H1 (cell line): Measurements from ENCODE around the gene LPXN. TPM values are rescaled to one million over a fixed set of nuclear protein-coding genes. Genes with fewer than 3 reads are reported as not detected.
A peak's percentile ranks its signal among the peaks of the same experiment; 100 is the strongest.

Experiments used
- CTCF ChIA-PET: fragments of 300-600 bp; sonication (Branson Sonifier 250); formaldehyde crosslinking; loops from one replicate; lab custom pipeline; 2021; ENCODE audit not compliant: partially characterized antibody; lab: Charles Lee
- POLR2A ChIA-PET: fragments of 300-600 bp; sonication (Branson Sonifier 250); formaldehyde crosslinking; loops from one replicate; lab custom pipeline; 2021; ENCODE audit warnings: inconsistent platforms; ENCODE audit not compliant: partially characterized antibody; lab: Charles Lee
- DNase-seq, 2 experiments: peaks; one replicate each; pipeline versions ENCODE4 v3.0.0 to v3.0.0-alpha.2; 2010 to 2022; ENCODE audit warnings: low spot score in 2 of 2, low read depth in 1 of 2, mixed read lengths in 1 of 2
- FAIRE-seq: peaks from 2 replicates; lab custom pipeline; 2011; peaks lifted over from hg19 to GRCh38; lab: Jason Lieb, UNC
- H2AFZ ChIP-seq: 2 replicates; pipeline ENCODE4 v1.8.1; 2012; ENCODE audit warnings: low read length, inconsistent platforms
- H2AK5ac ChIP-seq: 2 replicates; pipeline ENCODE4 v1.6.1; 2013; ENCODE audit warnings: low read depth, low read length
- H2BK120ac ChIP-seq: replicated peaks from 2 replicates; pipeline ENCODE3; 2013; ENCODE audit warnings: low read depth, low read length, inconsistent platforms
- H2BK12ac ChIP-seq: 2 replicates; pipeline ENCODE4 v1.6.1; 2013; ENCODE audit warnings: low read depth, low read length
- H2BK15ac ChIP-seq: 2 replicates; pipeline ENCODE4 v1.6.1; 2013; ENCODE audit warnings: low read length
- H2BK20ac ChIP-seq: 2 replicates; pipeline ENCODE4 v1.6.1; 2013; ENCODE audit warnings: low read length
- H2BK5ac ChIP-seq: 2 replicates; pipeline ENCODE4 v1.6.1; 2013; ENCODE audit warnings: low read depth, low read length
- H3K14ac ChIP-seq: 2 replicates; pipeline ENCODE4 v1.6.1; 2013; ENCODE audit warnings: inconsistent platforms; ENCODE audit not compliant: insufficient read length
- H3K18ac ChIP-seq: 2 replicates; pipeline ENCODE4 v1.6.1; 2013; ENCODE audit warnings: low read length; ENCODE audit errors: extremely low read depth
- H3K23ac ChIP-seq: 2 replicates; pipeline ENCODE4 v1.6.1; 2013; ENCODE audit warnings: inconsistent platforms; ENCODE audit not compliant: insufficient read length
- H3K23me2 ChIP-seq: 2 replicates; pipeline ENCODE4 v1.6.1; 2013; ENCODE audit warnings: low read depth, low read length
- H3K27ac ChIP-seq: 2 replicates; pipeline ENCODE4 v1.6.1; 2011; ENCODE audit warnings: low read depth, low read length, inconsistent platforms
- H3K27me3 ChIP-seq, 4 experiments: replicated peaks in 1 of 4; 1 replicate in 1 of 4; 2 replicates in 3 of 4; pipeline versions ENCODE4 v1.6.1 to v1.8.1; 2011 to 2013; ENCODE audit warnings: low read length in 3 of 4, mild to moderate bottlenecking in 3 of 4, inconsistent platforms in 2 of 4, mixed read lengths in 2 of 4, moderate library complexity in 1 of 4; ENCODE audit not compliant: control insufficient read depth in 3 of 4, insufficient read depth in 3 of 4; ENCODE audit errors: extremely low read depth in 1 of 4
- H3K36me3 ChIP-seq, 4 experiments: 2 replicates each; pipeline versions ENCODE4 v1.6.1 to v1.8.1; 2011 to 2013; ENCODE audit warnings: mild to moderate bottlenecking in 4 of 4, low read length in 3 of 4, moderate library complexity in 2 of 4, control low read depth in 1 of 4, inconsistent platforms in 1 of 4; ENCODE audit not compliant: insufficient read depth in 4 of 4, control insufficient read depth in 2 of 4
- H3K4ac ChIP-seq: replicated peaks from 2 replicates; pipeline ENCODE3; 2013; ENCODE audit warnings: low read length, low read depth, mixed read lengths, inconsistent platforms; ENCODE audit not compliant: insufficient read length
- H3K4me1 ChIP-seq, 4 experiments: replicated peaks in 1 of 4; 1 replicate in 1 of 4; 2 replicates in 3 of 4; pipeline versions ENCODE4 v1.6.1 to v1.8.1; 2011 to 2013; ENCODE audit warnings: low read length in 3 of 4, inconsistent platforms in 2 of 4, mixed read lengths in 1 of 4; ENCODE audit not compliant: insufficient read depth in 4 of 4, control insufficient read depth in 3 of 4
- H3K4me2 ChIP-seq, 2 experiments: 2 replicates each; pipeline versions ENCODE4 v1.6.1 to v1.8.1; 2011 to 2013; ENCODE audit warnings: low read depth in 2 of 2, low read length in 2 of 2, control low read depth in 1 of 2, inconsistent platforms in 1 of 2, mild to moderate bottlenecking in 1 of 2; ENCODE audit not compliant: insufficient read depth in 1 of 2
- H3K4me3 ChIP-seq, 4 experiments: fragments of 200-600, 300-600 bp in 1 of 4; sonication (generic), shearing (Covaris generic), sonication (Bioruptor Twin) in 1 of 4; 2 replicates each; pipeline versions ENCODE4 v1.5.1 to v1.8.1; 2011 to 2016; ENCODE audit warnings: low read length in 4 of 4, low read depth in 3 of 4, control low read depth in 2 of 4, inconsistent platforms in 2 of 4, mild to moderate bottlenecking in 2 of 4, mixed read lengths in 1 of 4, moderate library complexity in 1 of 4; ENCODE audit not compliant: insufficient read depth in 2 of 4; ENCODE audit errors: extremely low read depth in 1 of 4
- H3K56ac ChIP-seq: replicated peaks from 2 replicates; pipeline ENCODE3; 2013; ENCODE audit warnings: low read depth, mild to moderate bottlenecking, mixed read lengths, low read length, inconsistent platforms; ENCODE audit not compliant: insufficient read length
- H3K79me1 ChIP-seq: 2 replicates; pipeline ENCODE4 v1.6.1; 2013; ENCODE audit warnings: low read depth, low read length, control low read depth
- H3K79me2 ChIP-seq, 2 experiments: 2 replicates each; pipeline versions ENCODE4 v1.6.1 to v1.8.1; 2012 to 2013; ENCODE audit warnings: low read length in 2 of 2, mild to moderate bottlenecking in 2 of 2, inconsistent platforms in 1 of 2; ENCODE audit not compliant: insufficient read depth in 2 of 2, control insufficient read depth in 1 of 2
- H3K9ac ChIP-seq, 4 experiments: replicated peaks in 1 of 4; 1 replicate in 1 of 4; 2 replicates in 3 of 4; pipeline versions ENCODE4 v1.6.1 to v1.8.1; 2011 to 2013; ENCODE audit warnings: low read depth in 3 of 4, low read length in 3 of 4, control low read depth in 2 of 4, mild to moderate bottlenecking in 2 of 4, moderate library complexity in 2 of 4, inconsistent platforms in 1 of 4; ENCODE audit errors: extremely low read depth in 1 of 4
- H3K9me3 ChIP-seq, 2 experiments: 2 replicates each; pipeline versions ENCODE4 v1.6.1 to v1.8.1; 2012 to 2013; ENCODE audit warnings: mild to moderate bottlenecking in 2 of 2, moderate library complexity in 2 of 2, control low read depth in 1 of 2, inconsistent platforms in 1 of 2, low read depth in 1 of 2, low read length in 1 of 2, mixed read lengths in 1 of 2; ENCODE audit not compliant: insufficient read depth in 2 of 2
- H4K20me1 ChIP-seq, 2 experiments: replicated peaks in 1 of 2; 2 replicates each; pipeline versions ENCODE3 to v1.8.1; 2011 to 2013; ENCODE audit warnings: inconsistent platforms in 2 of 2, low read length in 2 of 2, mild to moderate bottlenecking in 1 of 2; ENCODE audit not compliant: insufficient read depth in 2 of 2, control insufficient read depth in 1 of 2
- H4K5ac ChIP-seq: 2 replicates; pipeline ENCODE4 v1.6.1; 2013; ENCODE audit warnings: low read length, low read depth, mixed read lengths, inconsistent platforms; ENCODE audit not compliant: insufficient read length
- H4K8ac ChIP-seq: 2 replicates; pipeline ENCODE4 v1.8.0; 2013; ENCODE audit warnings: mild to moderate bottlenecking, moderate library complexity, low read length, inconsistent platforms; ENCODE audit not compliant: insufficient read depth; ENCODE audit errors: extremely low read depth
- H4K91ac ChIP-seq: replicated peaks from 2 replicates; pipeline ENCODE3; 2013; ENCODE audit warnings: low read length, mixed read lengths, inconsistent platforms; ENCODE audit not compliant: insufficient read length
- RAD21 ChIP-seq, 2 experiments: IDR thresholded peaks in 1 of 2; conservative IDR thresholded peaks in 1 of 2; 2 replicates each; pipeline ENCODE4 v1.6.1; 2011; ENCODE audit warnings: low read depth in 2 of 2, low read length in 2 of 2, improper control_type of control experiment in 1 of 2, inconsistent platforms in 1 of 2, mild to moderate bottlenecking in 1 of 2, moderate library complexity in 1 of 2
- RFX5 ChIP-seq: IDR thresholded peaks from 2 replicates; pipeline ENCODE4 v1.6.1; 2011; ENCODE audit warnings: low read depth, low read length, improper control_type of control experiment, borderline replicate concordance
- RNF2 ChIP-seq: fragments of 200-900, 300-1000 bp; sonication (generic); IDR thresholded peaks from 2 replicates; pipeline ENCODE4 v1.7.1; 2016; ENCODE audit warnings: borderline replicate concordance, low read depth, mild to moderate bottlenecking, antibody characterized with exemption, low read length; ENCODE audit not compliant: poor library complexity, severe bottlenecking; ENCODE audit errors: missing control alignments
- TAF1 ChIP-seq: IDR thresholded peaks from 2 replicates; pipeline ENCODE4 v1.6.1; 2011; ENCODE audit warnings: mild to moderate bottlenecking, low read depth, low read length
- WGBS, 2 experiments: shearing (Covaris generic) in 1 of 2; methylation state at CpG; one replicate each; pipeline versions ENCODE4 v1.1.6 to v1.1.7; 2013 to 2015; ENCODE audit warnings: low lambda C conversion rate in 2 of 2, mixed read lengths in 2 of 2, inconsistent platforms in 1 of 2, low coverage in 1 of 2, missing lambda C conversion rate in 1 of 2; ENCODE audit not compliant: insufficient replicate concordance in 2 of 2, insufficient coverage in 1 of 2, insufficient read length in 1 of 2; ENCODE audit errors: extremely low coverage in 1 of 2, missing lambda C conversion rate in 1 of 2; 5-methylcytosine and 5-hydroxymethylcytosine counted together
- polyA plus RNA-seq, 7 experiments: library from polyadenylated mRNA; depleted of rRNA in 3 of 7; stranded (reverse) in 5 of 7; unstranded in 2 of 7; fragments of >200 nt in 5 of 7; fragments of 200-250 nt in 2 of 7; gene quantifications; 1 replicate in 5 of 7; 2 replicates in 1 of 7; 4 replicates in 1 of 7; pipeline versions ENCODE4 v1.2.1 to v1.2.3, GENCODE V29; 2011 to 2013; ENCODE audit warnings: missing spikeins in 2 of 7, mixed read lengths in 2 of 7
- total RNA-seq: library from RNA; stranded (reverse); fragmentation: NEBNext Ultra II Directional; extraction: Animal tissue kit (Norgen Biotek cat#: 25700); gene quantifications from 2 replicates; pipeline ENCODE4 v1.2.1, GENCODE V29; 2021
- TF ChIP-seq, protein P1 (sequence below), 3 experiments: IDR thresholded peaks; 1 replicate in 2 of 3; 2 replicates in 1 of 3; pipeline versions ENCODE4 v1.5.1 to v1.6.1; 2011; ENCODE audit warnings: low read length in 3 of 3, mild to moderate bottlenecking in 3 of 3, inconsistent platforms in 2 of 3, low read depth in 1 of 3, moderate library complexity in 1 of 3; ENCODE audit not compliant: insufficient read depth in 1 of 3; ENCODE audit errors: control extremely low read depth in 1 of 3

Gene LPXN
- total and polyA plus RNA-seq, 2 of the 8 experiments (the other 6 are each of a cell fraction or from before 2014, with no cell fraction given) = 1.4 to 2.7 TPM

DNA sequence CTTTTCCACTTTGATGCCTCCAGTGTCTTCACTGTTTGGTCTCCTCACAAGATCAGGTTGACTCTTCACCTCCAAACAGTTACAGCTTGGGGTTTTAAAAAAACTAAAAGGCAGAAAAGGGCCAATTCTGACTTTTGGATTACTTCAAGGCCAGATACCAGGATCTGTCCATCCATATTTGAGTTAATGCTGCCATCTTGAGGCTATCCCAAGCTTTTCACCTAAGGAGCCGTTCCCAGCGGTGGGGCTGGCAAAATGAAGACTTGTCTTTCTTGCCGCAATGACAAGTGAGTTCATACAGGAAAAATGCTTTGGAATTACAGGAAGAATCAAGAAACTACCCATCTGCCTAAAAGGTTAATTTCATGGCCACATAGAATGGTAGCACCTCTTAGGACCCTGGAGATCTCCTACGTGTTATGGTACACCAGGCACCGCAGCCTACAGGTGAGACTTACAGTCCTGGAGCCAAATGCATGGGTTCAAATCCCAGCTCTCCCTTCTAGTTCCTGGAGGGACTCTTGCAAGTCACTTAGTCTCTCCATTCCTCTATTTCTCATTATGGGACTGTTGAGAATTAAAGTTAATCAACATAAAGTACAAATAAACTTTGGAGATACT, 61.8 kb downstream of the LPXN start:
- WGBS, 2 experiments = 37% methylated on average over 5 of the region's 5 CpGs; no CpG with 5 or more reads in 1 of the 2 experiments

More for the DNA sequence above, 61.8 kb downstream of the LPXN start:
- Histone ChIP-seq H4K20me1 (no peaks in the 10 kb centered on the region), H3K4me1 (no peaks in the 10 kb centered on the region), H2BK5ac (no peak overlapping the region), H3K4me2 (no peak overlapping the region), H3K23ac (no peak overlapping the region), H2AK5ac (no peak overlapping the region), H3K14ac (no peak overlapping the region), H2BK20ac (no peak overlapping the region), H3K27ac (no peak overlapping the region), H3K79me1 (no peaks in the 10 kb centered on the region), H2BK12ac (no peak overlapping the region), H4K8ac (no peak overlapping the region), H3K79me2 (no peaks in the 10 kb centered on the region), H4K91ac (no peak overlapping the region), H3K23me2 (no peaks in the 10 kb centered on the region), H3K9ac (no peak overlapping the region), H3K36me3 (no peaks in the 10 kb centered on the region), H4K5ac (no peak overlapping the region), H3K4ac (no peak overlapping the region), H3K4me3 (no peak overlapping the region), H3K18ac (no peak overlapping the region), H3K27me3 (no peaks in the 10 kb centered on the region), H3K56ac (no peak overlapping the region), H2BK15ac (no peak overlapping the region), H2BK120ac (no peak overlapping the region), H2AFZ (peak overlapping the region; percentile 83; the same call in 1 of the 2 replicates), H3K9me3 (no peaks in the 10 kb centered on the region)
- POLR2A ChIA-PET = interaction anchor here (0.7 to 1.6 kb wide), 3 partner anchors 124 to 866 kb away, joined by 3 read pairs; partner anchors contain the start of gene BTBD18
- TF ChIP-seq RAD21 (IDR thresholded peaks at IDR 0.05 in 1 of 2, conservative IDR thresholded peaks at IDR 0.05 in 1 of 2; ENCODE audit: low read depth in 2 of 2, low read length in 2 of 2) = peak; percentile 96 to 97
- no peak for TF ChIP-seq RNF2
- TF ChIP-seq, protein P1, sequence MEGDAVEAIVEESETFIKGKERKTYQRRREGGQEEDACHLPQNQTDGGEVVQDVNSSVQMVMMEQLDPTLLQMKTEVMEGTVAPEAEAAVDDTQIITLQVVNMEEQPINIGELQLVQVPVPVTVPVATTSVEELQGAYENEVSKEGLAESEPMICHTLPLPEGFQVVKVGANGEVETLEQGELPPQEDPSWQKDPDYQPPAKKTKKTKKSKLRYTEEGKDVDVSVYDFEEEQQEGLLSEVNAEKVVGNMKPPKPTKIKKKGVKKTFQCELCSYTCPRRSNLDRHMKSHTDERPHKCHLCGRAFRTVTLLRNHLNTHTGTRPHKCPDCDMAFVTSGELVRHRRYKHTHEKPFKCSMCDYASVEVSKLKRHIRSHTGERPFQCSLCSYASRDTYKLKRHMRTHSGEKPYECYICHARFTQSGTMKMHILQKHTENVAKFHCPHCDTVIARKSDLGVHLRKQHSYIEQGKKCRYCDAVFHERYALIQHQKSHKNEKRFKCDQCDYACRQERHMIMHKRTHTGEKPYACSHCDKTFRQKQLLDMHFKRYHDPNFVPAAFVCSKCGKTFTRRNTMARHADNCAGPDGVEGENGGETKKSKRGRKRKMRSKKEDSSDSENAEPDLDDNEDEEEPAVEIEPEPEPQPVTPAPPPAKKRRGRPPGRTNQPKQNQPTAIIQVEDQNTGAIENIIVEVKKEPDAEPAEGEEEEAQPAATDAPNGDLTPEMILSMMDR (IDR thresholded peaks at IDR 0.05; ENCODE audit: control extremely low read depth in 1 of 3, insufficient read depth in 1 of 3, low read depth in 1 of 3, low read length in 3 of 3) = peak; percentile 40 to 77 (median 76)
- no peak for TF ChIP-seq RFX5
- TF ChIP-seq TAF1 = no peak
- CTCF ChIA-PET = interaction anchor here (1.0 to 4.2 kb wide), 7 partner anchors 10 to 690 kb away, joined by 3 to 27 read pairs (median 4); no protein-coding TSS in a partner anchor
- FAIRE-seq (peak; percentile 97), DNase-seq (peak; percentile 54 to 74)
